ENCODE measurements around the gene KCNIP1. TPM values are rescaled to one million over a fixed set of nuclear protein-coding genes. Genes with fewer than 3 reads are reported as not detected.
A peak's percentile ranks its signal among the peaks of the same experiment; 100 is the strongest.

Gene KCNIP1
- total RNA-seq, 1 donor from 2014 or later, result 5.3 TPM

- Mint-ChIP-seq H3K4me1 (ENCODE audit: unreplicated experiment) (peaks cover 12% of the 10 kb centered on the region), H3K36me3 (no peaks in the 10 kb centered on the region), H3K9me3 (no peaks in the 10 kb centered on the region), H3K27ac (no peak overlapping the region), H3K4me3 (no peak overlapping the region), H3K27me3 (peaks cover 54% of the 10 kb centered on the region)
- no peak for DNase-seq (ENCODE audit: extremely low spot score, unreplicated experiment)
- TF ChIP-seq, protein P1, sequence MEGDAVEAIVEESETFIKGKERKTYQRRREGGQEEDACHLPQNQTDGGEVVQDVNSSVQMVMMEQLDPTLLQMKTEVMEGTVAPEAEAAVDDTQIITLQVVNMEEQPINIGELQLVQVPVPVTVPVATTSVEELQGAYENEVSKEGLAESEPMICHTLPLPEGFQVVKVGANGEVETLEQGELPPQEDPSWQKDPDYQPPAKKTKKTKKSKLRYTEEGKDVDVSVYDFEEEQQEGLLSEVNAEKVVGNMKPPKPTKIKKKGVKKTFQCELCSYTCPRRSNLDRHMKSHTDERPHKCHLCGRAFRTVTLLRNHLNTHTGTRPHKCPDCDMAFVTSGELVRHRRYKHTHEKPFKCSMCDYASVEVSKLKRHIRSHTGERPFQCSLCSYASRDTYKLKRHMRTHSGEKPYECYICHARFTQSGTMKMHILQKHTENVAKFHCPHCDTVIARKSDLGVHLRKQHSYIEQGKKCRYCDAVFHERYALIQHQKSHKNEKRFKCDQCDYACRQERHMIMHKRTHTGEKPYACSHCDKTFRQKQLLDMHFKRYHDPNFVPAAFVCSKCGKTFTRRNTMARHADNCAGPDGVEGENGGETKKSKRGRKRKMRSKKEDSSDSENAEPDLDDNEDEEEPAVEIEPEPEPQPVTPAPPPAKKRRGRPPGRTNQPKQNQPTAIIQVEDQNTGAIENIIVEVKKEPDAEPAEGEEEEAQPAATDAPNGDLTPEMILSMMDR (conservative IDR thresholded peaks at IDR 0.05), result no peak
Observed at GRCh38 chr5:170587808-170588207, 84.0 kb downstream of the KCNIP1 start.

GRCh38 chr5:170589643-170590042 lies 85.8 kb downstream of the KCNIP1 start:
- no peaks in the 10 kb centered on the region for H3K36me3 Mint-ChIP-seq
- no peak overlapping the region for H3K27ac Mint-ChIP-seq
- H3K4me1 Mint-ChIP-seq (ENCODE audit: unreplicated experiment), result peaks cover 3% of the 10 kb centered on the region
- TF ChIP-seq, protein P1 (conservative IDR thresholded peaks at IDR 0.05), result no peak
- peaks cover 55% of the 10 kb centered on the region for H3K27me3 Mint-ChIP-seq
- DNase-seq (ENCODE audit: extremely low spot score, unreplicated experiment), result no peak
- H3K4me3 Mint-ChIP-seq, result no peak overlapping the region
- H3K9me3 Mint-ChIP-seq, result no peaks in the 10 kb centered on the region

DNA sequence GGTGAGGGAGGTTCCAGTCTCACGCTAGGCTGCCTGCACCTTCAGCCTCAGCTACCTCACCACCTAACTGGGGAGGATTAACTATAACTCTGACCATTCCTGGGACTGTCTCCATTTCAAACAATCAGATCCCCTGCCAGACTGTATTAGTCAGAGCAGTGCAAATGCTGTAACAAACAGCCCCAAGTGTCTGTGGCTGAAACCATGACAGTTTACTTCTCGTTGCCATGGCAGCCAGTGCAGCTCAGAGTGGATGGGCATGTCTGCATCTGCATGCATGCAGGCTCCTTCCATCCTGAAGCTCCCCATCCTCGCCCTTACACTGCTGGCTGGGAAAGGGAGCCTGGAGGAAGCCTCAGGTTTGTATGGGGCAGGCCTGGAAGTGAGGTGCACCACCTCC lies 86.7 kb downstream of the KCNIP1 start:
- H3K27ac Mint-ChIP-seq, result no peak overlapping the region
- H3K36me3 Mint-ChIP-seq, result no peaks in the 10 kb centered on the region
- DNase-seq (ENCODE audit: extremely low spot score, unreplicated experiment), result no peak
- TF ChIP-seq, protein P1 (conservative IDR thresholded peaks at IDR 0.05), result no peak
- no peaks in the 10 kb centered on the region for H3K4me1 Mint-ChIP-seq (ENCODE audit: unreplicated experiment)
- H3K27me3 Mint-ChIP-seq, result peaks cover 55% of the 10 kb centered on the region
- H3K4me3 Mint-ChIP-seq, result no peak overlapping the region
- H3K9me3 Mint-ChIP-seq, result no peaks in the 10 kb centered on the region

DNA sequence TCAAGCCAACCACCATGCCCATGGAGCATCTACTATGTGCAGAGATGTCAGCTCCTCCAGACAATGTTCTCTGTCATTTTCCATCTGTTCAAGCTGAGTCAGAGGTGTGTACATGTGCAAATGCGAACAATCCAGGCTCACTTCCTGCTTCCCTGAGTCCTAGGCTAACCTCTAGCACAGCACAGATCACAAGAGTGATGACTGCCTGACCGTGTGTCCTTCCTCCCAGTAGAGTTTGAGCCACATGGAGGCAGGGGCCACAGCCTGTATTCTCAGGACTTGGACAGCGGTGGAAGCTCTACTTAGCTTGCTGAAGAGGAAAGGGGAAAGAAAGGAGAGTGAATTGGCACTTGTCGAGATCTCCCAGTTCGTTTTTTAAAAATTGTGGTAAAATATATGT lies 87.2 kb downstream of the KCNIP1 start:
- Mint-ChIP-seq H3K4me1 (ENCODE audit: unreplicated experiment) (peaks cover under 1% of the 10 kb centered on the region), H3K27ac (no peak overlapping the region)
- TF ChIP-seq, protein P1 (conservative IDR thresholded peaks at IDR 0.05), result no peak

DNA sequence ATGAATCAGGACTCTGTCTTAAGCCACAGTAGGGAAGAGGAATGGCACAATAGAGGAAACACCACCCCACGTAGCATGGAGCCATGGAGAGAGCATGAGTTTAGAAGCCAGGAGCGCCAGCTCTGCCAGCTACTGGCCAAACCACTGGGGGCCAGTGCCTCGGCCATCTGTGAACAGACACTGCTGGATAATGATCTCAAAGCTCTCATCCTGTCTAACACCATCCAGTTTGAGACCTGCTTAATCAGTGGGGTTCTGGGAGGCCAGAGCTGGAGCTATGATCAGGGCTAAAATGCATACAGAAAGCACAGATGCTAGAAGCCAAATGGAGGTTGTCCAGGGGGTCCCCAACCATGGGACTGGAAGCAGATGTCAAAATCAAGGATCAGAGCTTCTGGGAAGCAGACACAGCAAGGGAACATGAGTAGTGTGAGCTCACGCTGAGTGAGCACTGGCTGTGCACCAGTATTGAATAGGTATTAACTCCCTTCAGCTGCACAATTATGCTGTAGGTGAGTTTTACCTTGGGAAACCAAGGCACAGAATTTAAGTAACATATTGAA lies 92.7 kb downstream of the KCNIP1 start:
- DNase-seq (ENCODE audit: extremely low spot score, unreplicated experiment), result no peak
- peaks cover 65% of the 10 kb centered on the region for H3K27me3 Mint-ChIP-seq
- TF ChIP-seq, protein P1 (conservative IDR thresholded peaks at IDR 0.05), result no peak
- H3K27ac Mint-ChIP-seq, result peak overlapping the region; percentile 35
- no peak overlapping the region for H3K4me3 Mint-ChIP-seq
- no peaks in the 10 kb centered on the region for H3K36me3 Mint-ChIP-seq
- H3K9me3 Mint-ChIP-seq, result no peaks in the 10 kb centered on the region
- H3K4me1 Mint-ChIP-seq (ENCODE audit: unreplicated experiment), result peaks cover 32% of the 10 kb centered on the region

More for the DNA sequence above, 87.2 kb downstream of the KCNIP1 start:
- Mint-ChIP-seq H3K36me3 (no peaks in the 10 kb centered on the region), H3K27me3 (peaks cover 52% of the 10 kb centered on the region), H3K4me3 (no peak overlapping the region), H3K9me3 (no peaks in the 10 kb centered on the region)
- DNase-seq (ENCODE audit: extremely low spot score, unreplicated experiment), result no peak

All from type B pancreatic cell (in vitro differentiated cells).